Right lobe of liver (tissue), 6 donors: Measurements from ENCODE around the gene TBXA2R. TPM values are rescaled to one million over a fixed set of nuclear protein-coding genes. Genes with fewer than 3 reads are reported as not detected.

Experiments
- ATAC-seq, 4 donors: fragments of 200-7000 bp; cut with Tn5 transposase; one replicate each; pipeline ENCODE4 v1.9.1; 2020; ENCODE audit warnings: mild to moderate bottlenecking in 4 of 4, moderate library complexity in 4 of 4
- DNase-seq, 3 donors: peaks; one replicate each; pipeline ENCODE4 v3.0.0-alpha.2; 2020
- H3K27ac ChIP-seq, 3 donors: fragments of 200-600 bp; one replicate each; pipeline ENCODE4 v1.8.0; 2022
- H3K27me3 ChIP-seq, 2 donors: fragments of 200-600 bp; one replicate each; pipeline ENCODE4 v1.8.0; 2022
- H3K36me3 ChIP-seq, 4 donors: fragments of 200-600 bp; sonication (generic) in 1 of 4; one replicate each; pipeline versions ENCODE4 v1.5.1 to v1.8.0; 2017 to 2022; ENCODE audit warnings: control low read depth in 1 of 4
- H3K4me1 ChIP-seq, 4 donors: fragments of 200-600 bp; sonication (generic) in 1 of 4; one replicate each; pipeline versions ENCODE4 v1.5.1 to v1.8.0; 2017 to 2022; ENCODE audit warnings: control low read depth in 1 of 4
- H3K4me3 ChIP-seq, 3 donors: fragments of 200-600 bp; one replicate each; pipeline ENCODE4 v1.8.0; 2022
- H3K9me3 ChIP-seq, 4 donors: fragments of 200-600 bp; sonication (generic) in 1 of 4; one replicate each; pipeline versions ENCODE4 v1.5.1 to v1.8.0; 2017 to 2022; ENCODE audit warnings: control low read depth in 1 of 4
- POLR2A ChIP-seq: fragments of 450-650 bp; IDR thresholded peaks from one replicate; pipeline ENCODE4 v1.6.1; 2017; ENCODE audit warnings: antibody characterized with exemption, mild to moderate bottlenecking
- WGBS: methylation state at CpG from one replicate; pipeline ENCODE4 v1.1.6; 2018; ENCODE audit warnings: low coverage, low lambda C conversion rate; ENCODE audit not compliant: insufficient coverage; ENCODE audit errors: missing lambda C conversion rate; 5-methylcytosine and 5-hydroxymethylcytosine counted together
- intact Hi-C, 2 donors: fragments of 100-400 bp; cut with DNase I; formaldehyde crosslinking; loops; one replicate each; pipeline versions ENCODE4 v1.11.2 to v1.14.1; 2022
- total RNA-seq, 6 experiments: library from RNA; depleted of rRNA in 2 of 6; stranded (reverse); fragments of >200 nt in 2 of 6; fragmentation: NEBNext Ultra II Directional in 3 of 6; extraction: Animal tissue kit (Norgen Biotek cat#: 25700) in 3 of 6; gene quantifications; one replicate each; pipeline versions ENCODE4 v1.1.0 to v1.2.4, GENCODE V29; 2016 to 2023
- TF ChIP-seq, protein P1 (sequence below), 4 donors: fragments of 200-600 bp in 3 of 4; fragments of 450-650 bp in 1 of 4; IDR thresholded peaks; one replicate each; pipeline versions ENCODE4 v1.5.1 to v1.8.0; 2016 to 2022; ENCODE audit warnings: antibody characterized with exemption in 4 of 4, mild to moderate bottlenecking in 2 of 4
- donor health status: DM: no; HTN: yes; CAD: no.
- donor health status: DM: no; HTN: no; CAD: no.
- donor health status: DM: no; HTN: no; CAD: no.
- donor health status: DM: no; HTN: yes; CAD: no.
- donor health status: DM: no; HTN: yes; CAD: no.

Gene TBXA2R
- total RNA-seq, 6 experiments from 2014 or later = 2.8 to 10.4 (median 4.7) TPM

DNA sequence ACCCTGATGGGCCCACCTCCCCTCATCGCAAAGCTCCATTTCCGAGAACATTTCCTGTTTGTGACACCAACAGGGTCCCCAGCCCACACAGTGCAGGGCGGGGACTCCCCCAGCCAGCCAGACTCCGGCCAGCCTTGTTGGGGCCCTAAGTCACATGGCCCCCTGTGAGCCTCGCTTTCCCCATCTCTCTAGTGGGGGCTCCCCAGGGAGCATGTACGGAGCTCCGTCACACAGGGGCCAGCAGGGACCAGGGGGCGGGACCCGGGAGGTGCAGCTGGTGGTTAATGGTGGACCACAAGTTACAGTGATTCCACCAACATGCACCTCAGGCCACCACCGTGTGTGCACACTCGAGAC, 1.7 kb downstream of the TBXA2R start:
- intact Hi-C loops = no loop called here
- TF ChIP-seq POLR2A = no peak
- no peaks in the 10 kb centered on the region for H3K36me3 ChIP-seq
- 45% methylated on average over 5 of the region's 11 CpGs for WGBS
- DNase-seq = no peak
- peaks cover 0 to 11% (median 0%) of the 10 kb centered on the region in 4 donors for H3K4me1 ChIP-seq
- peak overlapping the region; percentile 7 to 29 (median 7) for H3K4me3 ChIP-seq
- H3K27me3 ChIP-seq = no peaks in the 10 kb centered on the region
- ATAC-seq = no peak
- peak overlapping the region in 2 of 3 donors; percentile 10 to 31 for H3K27ac ChIP-seq
- H3K9me3 ChIP-seq = no peaks in the 10 kb centered on the region

DNA sequence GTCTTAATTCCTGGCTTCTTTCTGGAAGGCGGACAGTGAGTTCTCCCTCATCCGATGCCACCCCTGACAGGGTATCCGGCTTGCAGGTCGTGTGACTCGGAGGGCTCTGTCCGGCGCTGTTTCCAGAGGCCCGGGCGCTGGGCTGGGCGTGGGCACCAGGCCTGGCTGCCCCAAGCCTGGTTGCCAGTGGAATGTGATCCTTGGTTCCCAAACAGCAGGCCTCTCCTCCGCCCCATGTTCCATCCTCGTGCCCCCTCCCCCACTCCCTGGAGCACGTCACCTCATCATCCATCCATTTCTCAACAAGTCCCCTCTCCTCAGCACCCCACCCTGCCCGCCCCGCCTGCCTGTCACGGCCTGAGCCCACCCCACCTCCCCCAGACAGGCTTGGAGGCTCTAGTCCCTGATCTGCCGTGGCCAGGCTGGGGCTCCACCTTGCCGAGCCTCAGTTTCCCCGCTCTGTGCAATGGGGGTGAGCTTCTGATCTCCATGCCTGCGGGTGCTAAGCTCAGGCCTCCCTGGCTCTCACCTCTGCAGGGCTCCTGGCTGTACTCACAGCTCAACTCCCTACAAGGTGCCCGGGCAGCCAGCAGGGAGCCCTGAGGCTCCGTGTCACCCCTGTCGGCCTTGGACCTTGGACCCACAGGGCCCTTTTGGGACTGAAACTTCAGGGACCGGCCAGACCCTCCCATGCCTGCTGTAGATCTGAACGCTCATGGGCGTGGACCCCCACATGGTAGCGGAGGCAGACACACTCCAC, 2.3 kb downstream of the TBXA2R start:
- TF ChIP-seq POLR2A = no peak
- TF ChIP-seq, protein P1, sequence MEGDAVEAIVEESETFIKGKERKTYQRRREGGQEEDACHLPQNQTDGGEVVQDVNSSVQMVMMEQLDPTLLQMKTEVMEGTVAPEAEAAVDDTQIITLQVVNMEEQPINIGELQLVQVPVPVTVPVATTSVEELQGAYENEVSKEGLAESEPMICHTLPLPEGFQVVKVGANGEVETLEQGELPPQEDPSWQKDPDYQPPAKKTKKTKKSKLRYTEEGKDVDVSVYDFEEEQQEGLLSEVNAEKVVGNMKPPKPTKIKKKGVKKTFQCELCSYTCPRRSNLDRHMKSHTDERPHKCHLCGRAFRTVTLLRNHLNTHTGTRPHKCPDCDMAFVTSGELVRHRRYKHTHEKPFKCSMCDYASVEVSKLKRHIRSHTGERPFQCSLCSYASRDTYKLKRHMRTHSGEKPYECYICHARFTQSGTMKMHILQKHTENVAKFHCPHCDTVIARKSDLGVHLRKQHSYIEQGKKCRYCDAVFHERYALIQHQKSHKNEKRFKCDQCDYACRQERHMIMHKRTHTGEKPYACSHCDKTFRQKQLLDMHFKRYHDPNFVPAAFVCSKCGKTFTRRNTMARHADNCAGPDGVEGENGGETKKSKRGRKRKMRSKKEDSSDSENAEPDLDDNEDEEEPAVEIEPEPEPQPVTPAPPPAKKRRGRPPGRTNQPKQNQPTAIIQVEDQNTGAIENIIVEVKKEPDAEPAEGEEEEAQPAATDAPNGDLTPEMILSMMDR (IDR thresholded peaks at IDR 0.05) = no peak
- Histone ChIP-seq H3K36me3 (no peaks in the 10 kb centered on the region), H3K4me3 (peak overlapping the region; percentile 7 to 29 (median 7)), H3K4me1 (peaks cover 0 to 11% (median 0%) of the 10 kb centered on the region in 4 donors), H3K27me3 (no peaks in the 10 kb centered on the region), H3K27ac (peak overlapping the region in 2 of 3 donors; percentile 10 to 47), H3K9me3 (no peaks in the 10 kb centered on the region)
- intact Hi-C loops = no loop called here
- DNase-seq (no peak), ATAC-seq (no peak)
- WGBS = 51% methylated on average over 7 of the region's 27 CpGs

DNA sequence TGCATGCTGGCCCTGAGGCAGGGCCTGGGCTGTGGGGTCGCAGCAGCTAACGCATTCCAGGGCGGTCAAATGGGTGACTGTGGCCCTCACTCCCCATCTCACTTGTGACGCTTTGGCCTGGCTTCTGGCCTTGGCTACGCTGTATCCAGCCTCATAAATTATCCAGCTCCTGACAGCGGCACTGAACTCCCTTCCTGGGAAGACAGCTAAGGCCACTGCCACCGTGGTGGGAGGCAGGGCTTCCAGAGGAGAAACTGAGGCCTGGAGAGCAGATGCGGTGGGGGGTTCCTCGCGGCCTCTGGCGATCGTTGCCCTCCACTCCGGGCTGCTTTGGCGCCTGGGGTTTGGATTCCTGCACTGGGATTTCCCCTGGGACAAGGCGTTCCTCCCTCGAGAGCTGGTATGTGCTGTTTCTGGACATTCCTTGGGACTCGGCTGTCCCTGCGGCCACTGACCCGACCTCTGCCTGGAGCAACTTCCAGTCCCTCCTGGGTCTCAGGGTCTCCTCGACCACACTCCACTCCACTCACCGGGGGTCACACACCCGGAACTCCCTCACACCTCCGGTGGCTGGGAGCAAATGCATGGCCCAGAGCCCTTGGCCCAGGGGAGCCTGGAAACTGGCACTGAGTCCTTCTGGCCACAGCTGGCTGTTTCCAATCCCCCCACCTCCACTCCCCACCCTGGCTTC, 3.4 kb downstream of the TBXA2R start:
- ATAC-seq = peak in 2 of 4 donors; percentile 30 to 31
- intact Hi-C loops = no loop called here
- 63% methylated on average over 10 of the region's 23 CpGs for WGBS
- TF ChIP-seq, protein P1 (IDR thresholded peaks at IDR 0.05) = no peak
- no peak for TF ChIP-seq POLR2A
- peaks cover 0 to 11% (median 0%) of the 10 kb centered on the region in 4 donors for H3K4me1 ChIP-seq
- H3K27me3 ChIP-seq = no peaks in the 10 kb centered on the region
- no peak overlapping the region for H3K4me3 ChIP-seq
- no peaks in the 10 kb centered on the region for H3K9me3 ChIP-seq
- H3K36me3 ChIP-seq = no peaks in the 10 kb centered on the region
- H3K27ac ChIP-seq = peak overlapping the region; percentile 26 to 49 (median 47)
- peak in 1 of 3 donors; percentile 53 for DNase-seq

DNA sequence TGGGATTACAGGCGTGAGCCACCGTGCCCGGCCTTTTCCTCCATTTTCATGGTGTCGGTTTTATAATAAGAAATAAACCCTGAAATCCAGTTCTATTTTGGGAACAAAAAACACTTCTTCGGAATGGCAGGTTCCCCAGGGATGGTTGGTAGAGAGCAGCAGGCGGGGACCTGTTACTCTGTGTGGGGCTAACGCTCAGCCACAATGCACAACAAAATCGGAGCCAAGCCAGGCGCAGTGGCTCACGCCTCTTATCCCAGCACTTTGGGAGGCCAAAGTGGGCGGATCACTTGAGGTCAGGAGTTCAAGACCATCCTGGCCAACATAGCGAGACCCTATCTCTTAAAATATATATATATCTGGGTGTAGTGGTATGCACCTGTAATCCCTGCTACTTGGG, 5.7 kb downstream of the TBXA2R start:
- Histone ChIP-seq H3K27ac (no peak overlapping the region), H3K36me3 (no peaks in the 10 kb centered on the region), H3K9me3 (no peaks in the 10 kb centered on the region), H3K4me1 (peaks cover 0 to under 1% (median 0%) of the 10 kb centered on the region in 4 donors), H3K27me3 (no peaks in the 10 kb centered on the region), H3K4me3 (no peak overlapping the region)
- DNase-seq = no peak
- TF ChIP-seq, protein P1 (IDR thresholded peaks at IDR 0.05) = no peak
- no peak for TF ChIP-seq POLR2A
- WGBS = 91% methylated on average over 11 of the region's 12 CpGs
- intact Hi-C loops = no loop called here
- no peak for ATAC-seq

DNA sequence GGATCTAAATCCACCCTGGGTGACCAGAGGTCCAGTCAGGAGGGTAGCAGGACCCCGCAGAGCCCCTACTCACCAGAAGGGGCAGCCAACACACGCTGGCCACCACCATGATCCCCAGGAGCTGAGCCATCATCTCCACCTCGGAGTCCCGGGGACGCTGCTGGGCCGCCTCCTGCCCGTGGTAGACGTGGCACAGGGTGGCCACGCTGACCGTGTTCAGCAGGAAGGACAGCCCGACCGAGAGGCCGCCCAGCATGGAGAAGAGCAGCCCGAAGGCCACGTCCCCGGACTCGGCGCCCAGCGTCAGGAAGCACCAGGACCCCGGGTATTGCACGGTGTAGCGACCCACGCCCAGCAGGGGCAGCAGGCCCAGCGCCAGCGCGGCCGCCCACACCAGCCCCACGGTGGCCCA, 6.9 kb downstream of the TBXA2R start:
- Histone ChIP-seq H3K4me3 (no peak overlapping the region), H3K27ac (no peak overlapping the region), H3K9me3 (no peaks in the 10 kb centered on the region), H3K4me1 (no peaks in the 10 kb centered on the region), H3K27me3 (no peaks in the 10 kb centered on the region), H3K36me3 (no peaks in the 10 kb centered on the region)
- TF ChIP-seq, protein P1 (IDR thresholded peaks at IDR 0.05) = no peak
- WGBS = no CpG with 5 or more reads among the region's 28 CpGs
- no peak for ATAC-seq
- intact Hi-C loops = no loop called here
- DNase-seq = no peak
